ENCODE data around the gene SFTPA1. TPM values are rescaled to one million over a fixed set of nuclear protein-coding genes. Genes with fewer than 3 reads are reported as not detected.

The SFTPA1 gene
- total and polyA plus RNA-seq, 10 of the 15 experiments (the other 5 are each of a cell fraction or from before 2014, with no cell fraction given), result 3.7 TPM; not detected in 9

GRCh38 chr10:79601939-79602338 lies 8.8 kb upstream of the SFTPA1 start:
- FAIRE-seq (no peak), ATAC-seq (no peak), DNase-seq (ENCODE audit: low read depth, low spot score) (no peak)
- 0% methylated on average over 1 of the region's 1 CpG for WGBS (ENCODE audit: insufficient coverage, insufficient replicate concordance, low lambda C conversion rate, missing lambda C conversion rate)
- BruUV-seq (replicated peaks), result no TSS peak
- RAD21 ChIA-PET (ENCODE audit: unreplicated experiment), result no interaction called here
- Histone ChIP-seq H2AFZ (ENCODE audit: control insufficient read depth, low read depth, low read length) (no peak overlapping the region), H4K20me1 (ENCODE audit: control insufficient read depth, insufficient read depth) (no peaks in the 10 kb centered on the region), H3K27ac (ENCODE audit: control insufficient read depth, insufficient read depth) (no peak overlapping the region), H3K9me3 (replicated peaks; ENCODE audit: control insufficient read depth, insufficient read depth, low read length) (peaks cover 3% of the 10 kb centered on the region; the same call in 1 of the 3 replicates), H3K4me2 (ENCODE audit: control insufficient read depth, insufficient read depth) (no peak overlapping the region), H3K79me2 (ENCODE audit: control insufficient read depth, insufficient read depth, low read length) (no peaks in the 10 kb centered on the region), H3K27me3 (replicated peaks in 1 of 2; ENCODE audit: control insufficient read depth in 2 of 2, insufficient read depth in 2 of 2, low read length in 1 of 2) (no peaks in the 10 kb centered on the region), H3K4me1 (ENCODE audit: control insufficient read depth, insufficient read depth, low read length) (no peaks in the 10 kb centered on the region), H3K4me3 (no peak overlapping the region), H3K36me3 (ENCODE audit: control insufficient read depth in 2 of 2, insufficient read depth in 2 of 2, low read length in 1 of 2) (no peaks in the 10 kb centered on the region), H3K9ac (ENCODE audit: control insufficient read depth, insufficient read depth, low read length) (no peak overlapping the region)
- in situ Hi-C loops (cut with MboI), result no loop called here
- TF ChIP-seq BHLHE40 (IDR thresholded peaks at IDR 0.05; ENCODE audit: borderline replicate concordance in 1 of 2, low read depth in 2 of 2, low read length in 1 of 2) (peak; percentile 39 to 53; a peak in 1 of 4 replicates), EP300 (IDR thresholded peaks at IDR 0.05; ENCODE audit: borderline replicate concordance in 1 of 2, control insufficient read depth in 1 of 2, low read depth in 2 of 2, low read length in 2 of 2) (no peak), E2F4 (IDR thresholded peaks at IDR 0.05; ENCODE audit: low read depth, low read length) (no peak), RELB (IDR thresholded peaks at IDR 0.05; ENCODE audit: low read depth) (no peak), NFYB (IDR thresholded peaks at IDR 0.05; ENCODE audit: insufficient read depth, low read depth, low read length) (0 out of 2 replicates have a peak, but pooled peaks have one; percentile 48), ATF2 (IDR thresholded peaks at IDR 0.05; ENCODE audit: low read length) (no peak)
- intact Hi-C loops (cut with micrococcal nuclease; ENCODE audit: unreplicated experiment), result no loop called here
- CTCF ChIA-PET, result no interaction called here
- POLR2A ChIA-PET, result no interaction called here
- SMC1A ChIA-PET (ENCODE audit: uncharacterized antibody, unreplicated experiment), result no interaction called here
